HepG2 (cell line): ENCODE results near the gene CLPTM1L. TPM values are rescaled to one million over a fixed set of nuclear protein-coding genes. Genes with fewer than 3 reads are reported as not detected.

Experiments used
- EEA1 ChIP-seq: sonication (generic); formaldehyde crosslinking; IDR thresholded peaks from 2 replicates; pipeline ENCODE4 v1.5.1; 2020; ENCODE audit warnings: mild to moderate bottlenecking, missing genetic modification reagents, borderline replicate concordance
- KDM5B ChIP-seq: sonication (generic); formaldehyde crosslinking; IDR thresholded peaks from 2 replicates; pipeline ENCODE4 v1.4.0; 2020; ENCODE audit warnings: missing genetic modification reagents, mild to moderate bottlenecking, borderline replicate concordance
- MATR3 ChIP-seq: sonication (generic); formaldehyde crosslinking; IDR thresholded peaks from 2 replicates; pipeline ENCODE4 v1.4.0; 2020; ENCODE audit warnings: missing genetic modification reagents
- MLLT10 ChIP-seq: sonication (generic); formaldehyde crosslinking; IDR thresholded peaks from 2 replicates; pipeline ENCODE4 v1.4.0; 2020; ENCODE audit warnings: missing genetic modification reagents
- POLR2G ChIP-seq: fragments of 200-400 bp; formaldehyde crosslinking; IDR thresholded peaks from 2 replicates; pipeline ENCODE4 v1.6.1; 2018; ENCODE audit warnings: mild to moderate bottlenecking, low read depth, low read length, moderate library complexity
- RAD21 ChIP-seq: fragments of 450-650 bp; formaldehyde crosslinking; IDR thresholded peaks from 2 replicates; pipeline ENCODE4 v1.5.0; 2020; ENCODE audit warnings: mild to moderate bottlenecking
- RFXAP ChIP-seq: sonication (generic); formaldehyde crosslinking; IDR thresholded peaks from 2 replicates; pipeline ENCODE4 v1.4.0; 2020; ENCODE audit warnings: missing genetic modification reagents, borderline replicate concordance
- SAP130 ChIP-seq: IDR thresholded peaks from 2 replicates; pipeline ENCODE4 v1.6.1; 2016; ENCODE audit warnings: low read depth
- TEF ChIP-seq: sonication (generic); formaldehyde crosslinking; IDR thresholded peaks from 2 replicates; pipeline ENCODE4 v1.5.0; 2020; ENCODE audit warnings: missing genetic modification reagents
- THAP8 ChIP-seq: sonication (generic); formaldehyde crosslinking; IDR thresholded peaks from 2 replicates; pipeline ENCODE4 v1.5.1; 2020; ENCODE audit warnings: missing genetic modification reagents, mild to moderate bottlenecking, borderline replicate concordance
- ZBTB4 ChIP-seq: sonication (generic); formaldehyde crosslinking; IDR thresholded peaks from 2 replicates; pipeline ENCODE4 v1.4.0; 2020; ENCODE audit warnings: missing genetic modification reagents, mild to moderate bottlenecking, borderline replicate concordance
- ZFP90 ChIP-seq: sonication (generic); formaldehyde crosslinking; IDR thresholded peaks from 2 replicates; pipeline ENCODE4 v1.8.0; 2022; ENCODE audit warnings: missing genetic modification reagents, mild to moderate bottlenecking, inconsistent platforms, borderline replicate concordance
- ZNF407 ChIP-seq: sonication (generic); formaldehyde crosslinking; IDR thresholded peaks from one replicate; pipeline ENCODE4 v1.5.1; 2020; ENCODE audit warnings: mild to moderate bottlenecking, missing genetic modification reagents; ENCODE audit errors: not compliant biosample characterization
- ZNF589 ChIP-seq: sonication (generic); formaldehyde crosslinking; conservative IDR thresholded peaks from 2 replicates; pipeline ENCODE4 v1.8.0; 2022; ENCODE audit warnings: mild to moderate bottlenecking, moderate library complexity, missing genetic modification reagents
- ZNF598 ChIP-seq: sonication (generic); formaldehyde crosslinking; IDR thresholded peaks from 2 replicates; pipeline ENCODE4 v1.5.1; 2020; ENCODE audit warnings: mild to moderate bottlenecking, missing genetic modification reagents, borderline replicate concordance
- polyA plus RNA-seq, 8 experiments: library from polyadenylated mRNA; depleted of rRNA in 3 of 8; stranded (reverse) in 7 of 8; unstranded in 1 of 8; fragments of >200 nt; fragmentation: Illumina TruSeq in 4 of 8; extraction: Trizol in 4 of 8; gene quantifications; 2 replicates each; pipeline versions ENCODE4 v1.2.1 to v1.2.3, GENCODE V29; 2011 to 2016; ENCODE audit warnings: low read depth in 4 of 8, missing spikeins in 1 of 8, mixed read lengths in 1 of 8; ENCODE audit not compliant: insufficient read depth in 1 of 8
- total RNA-seq, 5 experiments: library from RNA; depleted of rRNA; stranded (reverse); fragments of >200 nt; fragmentation: Illumina TruSeq; extraction: Trizol; gene quantifications; 2 replicates each; pipeline ENCODE4 v1.2.3, GENCODE V29; 2016; ENCODE audit warnings: low read depth in 1 of 5

Gene CLPTM1L
- total and polyA plus RNA-seq, 2 of the 13 experiments (the other 11 are each of a cell fraction or from before 2014, with no cell fraction given): 80.3 to 124 TPM

GRCh38 chr5:1344975-1345838 is at the start of gene CLPTM1L (continued):
- TF ChIP-seq ZBTB4 (CRISPR knock-in tag) (no peak), SAP130 (CRISPR knock-in tag) (peak; percentile 81), RFXAP (peak; percentile 37; the same call in 1 of the 2 replicates), THAP8 (CRISPR knock-in tag) (no peak), ZFP90 (CRISPR knock-in tag) (peak; percentile 10; the same call in 1 of the 2 replicates), TEF (no peak), ZNF407 (CRISPR knock-in tag) (no peak), KDM5B (CRISPR knock-in tag) (no peak; the same call in 1 of the 2 replicates), ZNF589 (CRISPR knock-in tag) (no peak), POLR2G (peak; percentile 87), MLLT10 (CRISPR knock-in tag) (no peak), RAD21 (CRISPR knock-in tag) (0 out of 2 replicates have a peak, but pooled peaks have one; percentile 8), MATR3 (CRISPR knock-in tag) (no peak), ZNF598 (no peak), EEA1 (CRISPR knock-in tag) (peak; percentile 24; the same call in 1 of the 2 replicates)
